HL-60/S4 (cell line): ENCODE measurements around the gene FAM43A.

Experiments
- in situ Hi-C: fragments of 300-500 bp; cut with MboI; formaldehyde crosslinking; loops from 2 replicates; pipeline ENCODE4 v1.14.3; 2022; ENCODE audit warnings: low sequenced_read_pairs

Gene FAM43A

GRCh38 chr3:194736896-194737600 lies 51.4 kb downstream of the FAM43A start:
- in situ Hi-C loops: no loop called here
